GM12801 (cell line): ENCODE data around the gene HGF.

Experiments
- TF ChIP-seq, protein P1 (sequence below): IDR thresholded peaks from one replicate; pipeline ENCODE4 v1.5.1; 2011; ENCODE audit warnings: control low read depth; ENCODE audit not compliant: insufficient read length; ENCODE audit errors: extremely low read depth

The HGF gene

DNA sequence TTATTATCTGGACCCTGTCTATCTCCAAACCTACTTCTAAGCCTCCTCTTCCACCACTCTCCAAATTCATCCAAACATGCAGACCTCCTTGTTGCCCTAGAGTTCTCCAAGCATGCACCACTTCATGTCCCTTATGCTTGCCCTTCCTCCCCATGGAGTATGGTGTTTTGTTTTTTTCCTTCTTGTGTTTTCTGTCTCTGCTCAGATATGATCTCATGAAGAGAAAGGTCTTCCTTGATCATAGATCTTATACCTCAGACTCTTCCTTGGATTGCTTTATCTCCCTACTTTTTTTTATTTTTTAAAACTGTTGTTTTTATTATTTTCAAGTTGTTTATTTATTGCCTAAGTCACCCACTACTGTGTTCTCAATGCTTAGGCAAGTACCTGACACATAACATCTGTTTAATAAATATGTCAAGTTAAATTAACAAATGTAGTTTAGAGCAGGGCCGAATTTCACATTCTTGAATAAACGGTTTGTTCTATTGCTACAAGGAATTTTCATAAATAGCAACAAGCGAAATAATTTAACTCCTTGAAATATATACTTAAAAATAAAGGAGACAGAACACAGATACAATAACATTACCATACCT lies 84.5 kb downstream of the HGF start:
- TF ChIP-seq, protein P1, sequence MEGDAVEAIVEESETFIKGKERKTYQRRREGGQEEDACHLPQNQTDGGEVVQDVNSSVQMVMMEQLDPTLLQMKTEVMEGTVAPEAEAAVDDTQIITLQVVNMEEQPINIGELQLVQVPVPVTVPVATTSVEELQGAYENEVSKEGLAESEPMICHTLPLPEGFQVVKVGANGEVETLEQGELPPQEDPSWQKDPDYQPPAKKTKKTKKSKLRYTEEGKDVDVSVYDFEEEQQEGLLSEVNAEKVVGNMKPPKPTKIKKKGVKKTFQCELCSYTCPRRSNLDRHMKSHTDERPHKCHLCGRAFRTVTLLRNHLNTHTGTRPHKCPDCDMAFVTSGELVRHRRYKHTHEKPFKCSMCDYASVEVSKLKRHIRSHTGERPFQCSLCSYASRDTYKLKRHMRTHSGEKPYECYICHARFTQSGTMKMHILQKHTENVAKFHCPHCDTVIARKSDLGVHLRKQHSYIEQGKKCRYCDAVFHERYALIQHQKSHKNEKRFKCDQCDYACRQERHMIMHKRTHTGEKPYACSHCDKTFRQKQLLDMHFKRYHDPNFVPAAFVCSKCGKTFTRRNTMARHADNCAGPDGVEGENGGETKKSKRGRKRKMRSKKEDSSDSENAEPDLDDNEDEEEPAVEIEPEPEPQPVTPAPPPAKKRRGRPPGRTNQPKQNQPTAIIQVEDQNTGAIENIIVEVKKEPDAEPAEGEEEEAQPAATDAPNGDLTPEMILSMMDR, result no peak

DNA sequence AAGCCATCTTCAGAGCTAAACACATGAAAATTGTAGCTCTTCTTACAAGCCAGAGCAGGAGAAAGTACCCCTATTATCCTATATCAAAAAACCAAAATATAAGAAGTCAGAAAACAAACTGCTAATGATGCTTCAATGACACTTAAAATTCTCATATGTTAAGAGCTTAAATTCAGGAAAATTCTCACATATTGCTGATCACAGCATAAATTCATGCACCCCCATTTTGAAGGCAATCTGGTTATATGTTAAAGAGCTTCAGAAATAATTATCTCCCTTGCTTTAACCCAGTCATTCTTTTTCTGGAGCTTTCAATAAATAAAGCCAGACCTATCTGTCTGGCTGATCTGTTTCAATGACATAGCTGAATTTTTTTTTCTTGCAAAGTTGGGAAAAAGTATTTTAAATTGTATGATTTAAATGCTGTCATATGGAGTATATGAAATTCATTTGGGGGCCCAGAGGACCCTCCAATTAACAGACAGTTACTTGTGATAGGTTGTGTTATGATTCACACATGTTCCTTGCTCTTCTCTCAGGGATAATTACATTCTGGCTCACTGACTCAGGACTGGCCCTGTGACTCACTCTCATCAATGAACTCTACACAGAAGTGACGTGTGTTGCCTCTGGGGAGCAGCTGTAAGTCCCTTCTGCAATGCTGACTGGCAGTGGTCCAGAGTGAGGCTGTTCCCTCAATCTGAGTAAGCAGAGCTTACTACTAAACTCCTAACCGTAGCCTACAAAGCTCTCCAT lies 85.2 kb downstream of the HGF start:
- TF ChIP-seq, protein P1, result no peak

DNA sequence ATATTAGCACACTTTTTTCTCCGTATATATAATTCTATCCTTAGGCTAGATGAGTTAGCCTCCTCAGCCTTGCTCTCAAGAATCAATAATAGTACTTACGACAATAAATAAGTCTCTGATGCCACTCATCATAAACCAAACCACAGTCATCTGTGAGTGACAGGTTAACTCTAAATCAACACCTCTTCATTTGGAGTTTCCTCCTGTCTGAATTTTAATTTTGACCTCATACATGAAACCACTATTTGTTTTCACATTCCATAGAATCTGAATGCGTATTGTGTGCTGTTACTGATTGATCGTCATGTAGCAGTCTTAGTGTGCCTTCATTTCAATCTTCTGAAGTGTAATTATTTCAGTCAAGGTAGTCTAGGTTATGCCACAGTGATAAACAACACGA lies 85.8 kb downstream of the HGF start:
- TF ChIP-seq, protein P1, result no peak

DNA sequence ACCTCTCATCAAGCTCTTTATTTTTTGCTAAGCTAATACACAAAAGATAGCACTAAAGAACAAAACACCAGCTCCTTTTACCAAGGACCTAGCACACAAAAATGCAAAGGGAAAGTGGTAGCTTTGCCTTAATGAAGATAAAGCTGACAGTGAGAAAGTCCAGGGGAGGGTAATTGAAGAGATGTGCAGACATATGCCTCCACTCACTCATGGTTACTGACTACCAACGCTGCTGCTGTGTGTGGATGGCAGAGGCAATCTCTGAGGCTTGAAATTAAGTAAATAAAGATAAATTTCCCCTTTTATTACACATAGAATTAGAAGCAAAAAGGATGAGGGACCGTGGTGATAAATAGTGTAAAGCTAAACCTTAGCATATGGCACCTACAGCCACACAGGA lies 87.0 kb downstream of the HGF start:
- TF ChIP-seq, protein P1, result no peak

DNA sequence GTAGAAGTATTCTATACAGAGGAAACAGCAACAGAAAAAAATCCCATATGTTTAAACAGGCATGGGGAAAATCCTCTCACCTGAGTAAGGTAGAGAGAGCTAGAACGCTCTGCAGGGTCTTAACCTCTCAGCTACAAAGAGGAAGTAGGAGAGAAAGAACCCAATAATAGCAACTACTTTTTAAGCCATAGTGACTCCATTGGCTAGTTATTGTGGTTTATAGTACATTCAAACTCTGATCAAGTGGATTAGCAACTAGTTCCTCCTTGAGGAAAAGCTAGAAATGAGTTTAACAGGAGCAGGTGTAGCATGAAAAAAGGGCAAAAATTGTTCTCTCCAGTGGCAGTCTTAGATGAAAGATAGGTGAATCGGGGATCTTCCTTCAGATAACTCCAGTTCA lies 89.7 kb downstream of the HGF start:
- TF ChIP-seq, protein P1, result no peak

DNA sequence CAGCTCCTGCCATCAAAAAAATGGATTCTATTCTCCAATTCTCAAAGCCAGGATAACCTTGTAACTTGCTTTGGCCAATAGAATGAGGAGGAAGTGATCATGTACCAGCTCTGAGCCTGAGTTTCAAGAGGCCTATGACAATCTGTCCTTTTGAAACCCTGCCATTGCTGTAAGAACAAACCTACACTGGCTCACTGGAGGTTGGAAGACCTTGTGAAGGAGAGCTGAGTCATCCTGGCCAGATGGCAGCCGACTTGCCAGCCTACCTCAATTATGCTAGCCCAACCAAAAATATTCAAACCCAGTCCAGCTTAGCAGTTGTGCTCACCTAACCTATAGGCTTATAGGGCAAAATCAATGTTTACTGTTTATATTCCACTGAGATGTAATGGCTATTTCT lies 93.0 kb downstream of the HGF start:
- TF ChIP-seq, protein P1, result no peak

DNA sequence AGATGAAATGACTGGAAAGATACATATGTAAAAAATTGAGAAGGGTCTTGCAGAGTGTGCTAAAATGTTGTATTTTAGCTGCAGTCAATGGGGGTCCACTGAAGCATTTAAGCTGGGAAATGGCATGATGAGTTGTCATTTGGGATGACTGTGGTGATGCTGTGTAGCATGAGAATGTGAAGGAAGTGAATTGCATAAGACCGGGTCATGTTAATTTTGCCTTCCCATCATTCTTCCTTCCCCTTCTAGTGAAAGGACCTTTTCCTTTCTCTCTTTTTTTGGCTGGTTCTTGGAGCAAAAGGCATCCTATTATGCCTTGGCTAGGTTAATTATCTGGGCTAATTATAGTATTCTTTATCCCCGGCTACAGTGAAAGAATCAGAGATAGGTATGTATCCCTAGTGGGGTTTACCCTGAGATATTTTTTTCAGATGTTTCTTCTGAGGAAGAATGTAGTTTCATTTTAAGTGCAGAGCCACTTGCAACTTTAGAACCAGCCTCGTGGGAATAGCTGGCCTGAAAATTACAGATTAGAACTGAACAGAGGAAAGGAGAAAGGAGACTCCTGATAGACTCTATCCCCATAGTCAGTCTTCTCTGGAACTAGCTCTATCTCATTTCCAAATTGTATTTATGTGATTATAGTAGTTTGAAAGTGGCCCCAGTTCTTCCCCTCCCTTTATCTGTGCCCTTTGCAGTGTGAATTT lies 93.6 kb downstream of the HGF start:
- TF ChIP-seq, protein P1, result no peak
